Neural progenitor cell (in vitro differentiated cells): ENCODE data around the gene NR2C2.

Experiments used
- CTCF ChIP-seq: fragments of 200-600 bp; sonication (generic); IDR thresholded peaks from 2 replicates; pipeline ENCODE4 v1.5.1; 2017; ENCODE audit warnings: antibody characterized with exemption, mild to moderate bottlenecking
- EZH2phosphoT487 ChIP-seq: fragments of 200-600 bp; sonication (generic); IDR thresholded peaks from 2 replicates; pipeline ENCODE4 v1.6.1; 2017; ENCODE audit warnings: antibody characterized with exemption

DNA sequence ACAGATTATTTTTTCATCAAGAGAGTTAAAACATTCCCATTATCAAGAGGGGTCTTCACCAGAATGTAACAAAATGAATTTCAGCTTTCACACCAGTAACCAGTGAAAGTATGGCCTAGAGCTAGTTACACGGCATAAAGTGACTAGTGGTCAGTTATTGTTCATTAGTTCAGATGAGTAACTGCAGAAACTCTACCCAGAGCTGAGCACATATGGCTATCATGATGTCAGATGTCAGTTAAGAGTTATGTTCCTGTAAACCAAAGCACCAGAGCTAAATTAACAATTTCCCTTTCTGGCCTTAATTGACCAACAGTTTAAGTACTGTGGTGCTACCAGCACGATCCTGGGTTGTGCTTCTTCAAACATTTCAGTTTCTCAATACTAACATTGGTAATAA, 124.3 kb downstream of the NR2C2 start:
- no peak for TF ChIP-seq CTCF
- no peak for TF ChIP-seq EZH2phosphoT487
